Measurements from ENCODE around the gene NT5C1A. TPM values are rescaled to one million over a fixed set of nuclear protein-coding genes. Genes with fewer than 3 reads are reported as not detected.

The NT5C1A gene
- total RNA-seq, 2 experiments from 2014 or later, result 0.25 TPM; not detected in 1

DNA sequence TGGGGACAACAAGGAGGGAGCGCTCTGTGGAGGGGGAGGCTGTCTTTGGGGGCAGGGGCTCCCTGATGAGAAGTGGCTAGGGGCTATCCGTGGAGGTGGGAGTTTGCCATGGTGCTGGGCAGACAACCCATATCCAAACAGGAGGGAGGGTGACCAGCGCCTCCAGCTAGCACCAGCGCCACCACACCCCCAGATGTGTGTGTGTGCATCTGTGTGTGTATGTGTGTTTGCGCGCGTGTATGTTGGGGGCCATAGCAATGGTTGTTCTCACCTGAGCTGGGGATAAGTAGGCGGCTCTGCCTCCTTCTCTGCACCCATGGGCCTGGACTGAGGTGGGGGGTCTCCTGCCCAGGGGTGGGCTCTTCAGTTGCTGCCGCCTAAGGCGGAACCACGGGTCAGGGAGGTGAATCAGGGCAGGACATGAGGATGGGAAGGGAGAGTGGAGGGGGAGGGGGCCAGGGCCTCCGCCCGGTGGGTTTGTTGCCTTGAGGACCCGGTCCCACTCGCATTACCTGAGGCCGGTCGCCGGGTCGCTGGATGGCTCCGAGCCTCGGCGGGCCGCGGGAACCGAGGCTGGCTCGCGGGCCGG lies 19.0 kb upstream of the NT5C1A start:
- Mint-ChIP-seq H3K36me3 (ENCODE audit: low read depth) (no peaks in the 10 kb centered on the region), H3K4me3 (peak overlapping the region; percentile 76), H3K27ac (no peak overlapping the region), H3K4me1 (ENCODE audit: low read depth) (peaks cover 34% of the 10 kb centered on the region), H3K9me3 (no peaks in the 10 kb centered on the region), H3K27me3 (peaks cover 28% of the 10 kb centered on the region)
- intact Hi-C loops (cut with micrococcal nuclease), result no loop called here
- POLR2A ChIA-PET, result interaction anchor here (0.9 to 4.5 kb wide), 3 partner anchors 9 to 23 kb away, joined by 3 to 33 read pairs (median 7); partner anchors contain the start of gene NT5C1A
- ATAC-seq (peak; percentile 5), DNase-seq (peak; percentile 21)
- TF ChIP-seq, protein P1, sequence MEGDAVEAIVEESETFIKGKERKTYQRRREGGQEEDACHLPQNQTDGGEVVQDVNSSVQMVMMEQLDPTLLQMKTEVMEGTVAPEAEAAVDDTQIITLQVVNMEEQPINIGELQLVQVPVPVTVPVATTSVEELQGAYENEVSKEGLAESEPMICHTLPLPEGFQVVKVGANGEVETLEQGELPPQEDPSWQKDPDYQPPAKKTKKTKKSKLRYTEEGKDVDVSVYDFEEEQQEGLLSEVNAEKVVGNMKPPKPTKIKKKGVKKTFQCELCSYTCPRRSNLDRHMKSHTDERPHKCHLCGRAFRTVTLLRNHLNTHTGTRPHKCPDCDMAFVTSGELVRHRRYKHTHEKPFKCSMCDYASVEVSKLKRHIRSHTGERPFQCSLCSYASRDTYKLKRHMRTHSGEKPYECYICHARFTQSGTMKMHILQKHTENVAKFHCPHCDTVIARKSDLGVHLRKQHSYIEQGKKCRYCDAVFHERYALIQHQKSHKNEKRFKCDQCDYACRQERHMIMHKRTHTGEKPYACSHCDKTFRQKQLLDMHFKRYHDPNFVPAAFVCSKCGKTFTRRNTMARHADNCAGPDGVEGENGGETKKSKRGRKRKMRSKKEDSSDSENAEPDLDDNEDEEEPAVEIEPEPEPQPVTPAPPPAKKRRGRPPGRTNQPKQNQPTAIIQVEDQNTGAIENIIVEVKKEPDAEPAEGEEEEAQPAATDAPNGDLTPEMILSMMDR (IDR thresholded peaks at IDR 0.05), result no peak
- CTCF ChIA-PET, result interaction anchor here (0.6 to 4.2 kb wide), 8 partner anchors 12 to 85 kb away, joined by 3 to 29 read pairs (median 5); partner anchors contain the start of gene NT5C1A

GRCh38 chr1:39690225-39690624 lies 18.3 kb upstream of the NT5C1A start:
- ATAC-seq, result no peak
- Mint-ChIP-seq H3K27ac (no peak overlapping the region), H3K36me3 (ENCODE audit: low read depth) (no peaks in the 10 kb centered on the region), H3K4me1 (ENCODE audit: low read depth) (peaks cover 34% of the 10 kb centered on the region), H3K4me3 (peak overlapping the region; percentile 76), H3K27me3 (peaks cover 28% of the 10 kb centered on the region), H3K9me3 (no peaks in the 10 kb centered on the region)
- TF ChIP-seq, protein P1 (IDR thresholded peaks at IDR 0.05), result no peak
- DNase-seq, result no peak
- POLR2A ChIA-PET, result interaction anchor here (4.5 kb wide), 1 partner anchor 18 kb away, joined by 33 read pairs; the partner anchor contains the start of gene NT5C1A
- CTCF ChIA-PET, result interaction anchor here (1.3 to 4.2 kb wide), 3 partner anchors 14 to 32 kb away, joined by 6 to 29 read pairs (median 16); partner anchors contain the start of gene NT5C1A
- intact Hi-C loops (cut with micrococcal nuclease), result no loop called here

DNA sequence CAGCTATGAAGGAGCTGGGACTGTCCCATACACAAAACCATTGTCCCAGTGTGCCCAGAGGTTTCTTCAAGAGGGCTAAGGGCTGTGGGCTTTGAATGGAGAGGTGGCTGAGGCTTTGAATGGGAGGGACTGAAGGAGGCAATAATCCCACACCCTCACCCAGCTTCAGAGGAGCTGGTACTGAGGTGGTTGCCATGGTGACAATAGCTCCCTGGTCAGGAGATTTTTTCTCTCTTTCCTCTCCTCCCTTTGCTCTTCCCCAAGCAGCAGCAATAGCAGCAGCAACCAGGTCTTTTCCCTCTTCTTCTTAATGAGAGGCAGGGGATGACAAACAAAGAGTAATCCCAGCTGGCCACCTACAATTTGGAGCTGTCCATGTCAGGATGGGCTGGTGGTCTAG lies 17.7 kb upstream of the NT5C1A start:
- DNase-seq (no peak), ATAC-seq (no peak)
- Mint-ChIP-seq H3K27ac (no peak overlapping the region), H3K4me1 (ENCODE audit: low read depth) (peaks cover 32% of the 10 kb centered on the region), H3K4me3 (no peak overlapping the region), H3K9me3 (no peaks in the 10 kb centered on the region), H3K36me3 (ENCODE audit: low read depth) (no peaks in the 10 kb centered on the region), H3K27me3 (peaks cover 30% of the 10 kb centered on the region)
- intact Hi-C loops (cut with micrococcal nuclease), result no loop called here
- TF ChIP-seq, protein P1 (IDR thresholded peaks at IDR 0.05), result no peak
- ChIA-PET POLR2A (no interaction called here), CTCF (interaction anchor here (1.1 to 4.2 kb wide), 3 partner anchors 18 to 79 kb away, joined by 4 to 29 read pairs (median 8); partner anchors contain the start of gene NT5C1A)

DNA sequence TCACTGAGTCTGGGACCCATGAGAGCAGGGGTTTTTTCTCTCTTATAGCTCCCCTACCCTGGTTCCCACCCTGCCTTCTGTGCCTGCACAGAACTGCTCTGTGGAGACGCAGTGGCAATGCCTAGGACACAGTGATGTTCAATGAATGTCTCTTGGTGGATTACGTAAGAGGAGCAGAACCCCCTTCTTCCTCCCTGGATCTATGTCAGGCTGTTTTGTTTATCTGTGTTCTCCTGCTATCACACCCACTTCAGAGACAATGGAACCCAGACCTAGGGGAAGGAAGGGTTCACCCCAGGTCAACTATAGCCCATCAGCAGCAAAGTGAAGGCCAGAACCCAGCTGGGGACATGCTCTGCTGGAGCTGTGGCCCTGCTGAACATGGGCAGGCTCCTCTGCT lies 17.3 kb upstream of the NT5C1A start:
- Mint-ChIP-seq H3K27ac (no peak overlapping the region), H3K4me1 (ENCODE audit: low read depth) (peaks cover 31% of the 10 kb centered on the region), H3K4me3 (no peak overlapping the region), H3K36me3 (ENCODE audit: low read depth) (no peaks in the 10 kb centered on the region), H3K9me3 (no peaks in the 10 kb centered on the region), H3K27me3 (peaks cover 32% of the 10 kb centered on the region)
- intact Hi-C loops (cut with micrococcal nuclease), result no loop called here
- ATAC-seq (no peak), DNase-seq (no peak)
- POLR2A ChIA-PET, result no interaction called here
- TF ChIP-seq, protein P1 (IDR thresholded peaks at IDR 0.05), result no peak
- CTCF ChIA-PET, result interaction anchor here (1.1 to 4.2 kb wide), 3 partner anchors 17 to 79 kb away, joined by 4 to 29 read pairs (median 8); partner anchors contain the start of gene NT5C1A

- DNase-seq, result no peak
- no peaks in the 10 kb centered on the region for H3K9me3 Mint-ChIP-seq
- CTCF ChIA-PET, result interaction anchor here (1.0 to 4.2 kb wide), 4 partner anchors 15 to 78 kb away, joined by 4 to 29 read pairs (median 6); partner anchors contain the start of gene NT5C1A
- H3K27me3 Mint-ChIP-seq, result peaks cover 31% of the 10 kb centered on the region
- no peak for ATAC-seq
- H3K27ac Mint-ChIP-seq, result no peak overlapping the region
- H3K36me3 Mint-ChIP-seq (ENCODE audit: low read depth), result no peaks in the 10 kb centered on the region
- POLR2A ChIA-PET, result no interaction called here
- TF ChIP-seq, protein P1 (IDR thresholded peaks at IDR 0.05), result no peak
- H3K4me3 Mint-ChIP-seq, result no peak overlapping the region
- peaks cover 28% of the 10 kb centered on the region for H3K4me1 Mint-ChIP-seq (ENCODE audit: low read depth)
- intact Hi-C loops (cut with micrococcal nuclease), result no loop called here
These were observed 16.8 kb upstream of the NT5C1A start for GRCh38 chr1:39688706-39689105.
